ENCODE measurements around the gene TMEM39B.

TMEM39B gene

DNA sequence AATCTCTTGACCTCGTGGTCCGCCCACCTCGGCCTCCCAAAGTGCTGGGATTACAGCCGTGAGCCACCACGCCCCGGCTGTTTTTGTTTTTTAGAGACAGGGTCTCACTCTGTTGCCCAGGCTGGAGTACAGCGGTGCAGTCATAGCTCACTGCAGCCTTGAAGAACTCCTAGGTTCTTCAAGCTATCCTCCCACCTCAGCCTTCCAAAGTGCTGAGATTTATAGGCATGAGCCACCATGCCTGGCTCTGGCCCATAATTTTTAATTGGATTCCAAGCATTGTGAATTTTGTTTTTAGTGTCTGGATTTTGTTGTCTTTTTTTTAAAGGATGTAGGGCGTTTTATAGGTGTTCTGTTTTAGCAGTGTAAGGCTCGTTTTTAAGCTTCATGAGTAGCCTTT lies 78.1 kb downstream of the TMEM39B start:
- no peak overlapping the region for H3K27ac ChIP-seq
- DNase-seq (ENCODE audit: low read depth, low spot score): no peak

DNA sequence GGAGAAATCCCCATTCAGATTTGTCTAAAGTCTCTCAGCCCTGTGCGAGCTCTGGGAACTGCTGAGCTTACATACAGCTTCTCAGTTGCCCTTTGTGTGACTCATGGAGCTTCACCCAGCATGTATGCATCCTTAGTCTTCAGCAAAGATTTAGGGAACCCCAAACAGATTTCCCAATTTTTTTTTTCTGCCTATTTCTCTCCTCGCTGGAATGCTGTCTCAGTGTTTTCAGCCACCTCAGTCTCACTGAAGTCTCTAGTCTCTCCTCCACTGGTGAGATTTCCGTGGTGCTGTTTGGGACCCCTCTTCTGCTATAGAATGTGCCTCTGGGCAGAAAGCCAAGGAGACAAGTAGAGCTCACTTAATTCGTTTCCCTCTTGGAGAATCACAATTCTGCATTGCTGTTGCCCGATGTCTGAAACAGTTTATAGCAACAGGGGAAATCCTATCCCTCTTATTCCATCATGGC lies 78.6 kb downstream of the TMEM39B start:
- H3K27ac ChIP-seq: no peak overlapping the region
- no peak for DNase-seq (ENCODE audit: low read depth, low spot score)

All from epithelial cell of prostate (primary cell).